ENCODE measurements around the gene E2F3. TPM values are rescaled to one million over a fixed set of nuclear protein-coding genes. Genes with fewer than 3 reads are reported as not detected.

The E2F3 gene
- total and polyA plus RNA-seq, 9 donors: 2.5 to 13.2 (median 8.7) TPM

- no peak overlapping the region for H3K4me3 ChIP-seq (ENCODE audit: low read length)
- peaks cover 6% of the 10 kb centered on the region for H3K36me3 ChIP-seq (ENCODE audit: control insufficient read depth, insufficient read depth, low read length)
- no peaks in the 10 kb centered on the region for H3K27me3 ChIP-seq (ENCODE audit: control insufficient read depth, insufficient read depth, low read length)
- no peaks in the 10 kb centered on the region for H3K9me3 ChIP-seq (replicated peaks; ENCODE audit: control insufficient read depth, low read depth, low read length)
- no peak for DNase-seq
- WGBS (ENCODE audit: insufficient coverage): 100% methylated on average over 1 of the region's 5 CpGs
- no peaks in the 10 kb centered on the region for H3K4me1 ChIP-seq (ENCODE audit: control insufficient read depth, insufficient read depth, low read length)
- H3K27ac ChIP-seq (ENCODE audit: low read length): no peak overlapping the region
These were observed 77.4 kb downstream of the E2F3 start for GRCh38 chr6:20479060-20479459.

- WGBS (ENCODE audit: insufficient coverage): 94% methylated on average over 7 of the region's 9 CpGs
- H3K27ac ChIP-seq (ENCODE audit: low read length): no peak overlapping the region
These were observed 77.8 kb downstream of the E2F3 start for GRCh38 chr6:20479526-20479925.

GRCh38 chr6:20481281-20481680 is 79.6 kb downstream of the E2F3 start:
- Histone ChIP-seq H3K27me3 (ENCODE audit: control insufficient read depth, insufficient read depth, low read length) (no peaks in the 10 kb centered on the region), H3K4me3 (ENCODE audit: low read length) (no peak overlapping the region), H3K4me1 (ENCODE audit: control insufficient read depth, insufficient read depth, low read length) (no peaks in the 10 kb centered on the region), H3K36me3 (ENCODE audit: control insufficient read depth, insufficient read depth, low read length) (peaks cover 6% of the 10 kb centered on the region), H3K27ac (ENCODE audit: low read length) (no peak overlapping the region), H3K9me3 (replicated peaks; ENCODE audit: control insufficient read depth, low read depth, low read length) (no peaks in the 10 kb centered on the region)
- no peak for DNase-seq
- WGBS (ENCODE audit: insufficient coverage): 36% methylated on average over 3 of the region's 8 CpGs

More at GRCh38 chr6:20479526-20479925, 77.8 kb downstream of the E2F3 start:
- H3K27me3 ChIP-seq (ENCODE audit: control insufficient read depth, insufficient read depth, low read length): no peaks in the 10 kb centered on the region
- H3K36me3 ChIP-seq (ENCODE audit: control insufficient read depth, insufficient read depth, low read length): peaks cover 6% of the 10 kb centered on the region
- no peaks in the 10 kb centered on the region for H3K9me3 ChIP-seq (replicated peaks; ENCODE audit: control insufficient read depth, low read depth, low read length)
- DNase-seq: no peak
- no peak overlapping the region for H3K4me3 ChIP-seq (ENCODE audit: low read length)
- H3K4me1 ChIP-seq (ENCODE audit: control insufficient read depth, insufficient read depth, low read length): no peaks in the 10 kb centered on the region

GRCh38 chr6:20483887-20484497 is 82.3 kb downstream of the E2F3 start:
- Histone ChIP-seq H3K4me1 (ENCODE audit: control insufficient read depth, insufficient read depth, low read length) (no peaks in the 10 kb centered on the region), H3K36me3 (ENCODE audit: control insufficient read depth, insufficient read depth, low read length) (peaks cover 12% of the 10 kb centered on the region), H3K9me3 (replicated peaks; ENCODE audit: control insufficient read depth, low read depth, low read length) (no peaks in the 10 kb centered on the region), H3K27me3 (ENCODE audit: control insufficient read depth, insufficient read depth, low read length) (no peaks in the 10 kb centered on the region), H3K4me3 (ENCODE audit: low read length) (no peak overlapping the region), H3K27ac (ENCODE audit: low read length) (no peak overlapping the region)
- peak; percentile 16 for DNase-seq
- WGBS (ENCODE audit: insufficient coverage): 73% methylated on average over 3 of the region's 5 CpGs

- Histone ChIP-seq H3K36me3 (ENCODE audit: control insufficient read depth, insufficient read depth, low read length) (peaks cover 22% of the 10 kb centered on the region), H3K9me3 (replicated peaks; ENCODE audit: control insufficient read depth, low read depth, low read length) (no peaks in the 10 kb centered on the region), H3K27ac (ENCODE audit: low read length) (no peak overlapping the region), H3K4me1 (ENCODE audit: control insufficient read depth, insufficient read depth, low read length) (no peaks in the 10 kb centered on the region), H3K4me3 (ENCODE audit: low read length) (no peak overlapping the region), H3K27me3 (ENCODE audit: control insufficient read depth, insufficient read depth, low read length) (no peaks in the 10 kb centered on the region)
- WGBS (ENCODE audit: insufficient coverage): 100% methylated on average over 1 of the region's 4 CpGs
- no peak for DNase-seq
These were observed 85.0 kb downstream of the E2F3 start for GRCh38 chr6:20486641-20487040.

GRCh38 chr6:20487669-20488375 is 86.1 kb downstream of the E2F3 start:
- 100% methylated on average over 1 of the region's 6 CpGs for WGBS (ENCODE audit: insufficient coverage)
- DNase-seq: no peak
- H3K27me3 ChIP-seq (ENCODE audit: control insufficient read depth, insufficient read depth, low read length): no peaks in the 10 kb centered on the region
- H3K27ac ChIP-seq (ENCODE audit: low read length): no peak overlapping the region
- H3K4me1 ChIP-seq (ENCODE audit: control insufficient read depth, insufficient read depth, low read length): no peaks in the 10 kb centered on the region
- H3K36me3 ChIP-seq (ENCODE audit: control insufficient read depth, insufficient read depth, low read length): peaks cover 22% of the 10 kb centered on the region
- no peaks in the 10 kb centered on the region for H3K9me3 ChIP-seq (replicated peaks; ENCODE audit: control insufficient read depth, low read depth, low read length)
- H3K4me3 ChIP-seq (ENCODE audit: low read length): no peak overlapping the region

- H3K4me1 ChIP-seq (ENCODE audit: control insufficient read depth, insufficient read depth, low read length): no peaks in the 10 kb centered on the region
- WGBS (ENCODE audit: insufficient coverage): no CpG with 5 or more reads among the region's 6 CpGs
- H3K27ac ChIP-seq (ENCODE audit: low read length): no peak overlapping the region
- no peaks in the 10 kb centered on the region for H3K27me3 ChIP-seq (ENCODE audit: control insufficient read depth, insufficient read depth, low read length)
- no peak overlapping the region for H3K4me3 ChIP-seq (ENCODE audit: low read length)
- no peaks in the 10 kb centered on the region for H3K9me3 ChIP-seq (replicated peaks; ENCODE audit: control insufficient read depth, low read depth, low read length)
- peaks cover 22% of the 10 kb centered on the region for H3K36me3 ChIP-seq (ENCODE audit: control insufficient read depth, insufficient read depth, low read length)
- no peak for DNase-seq
These were observed 88.9 kb downstream of the E2F3 start for GRCh38 chr6:20490591-20490990.

- no peaks in the 10 kb centered on the region for H3K27me3 ChIP-seq (ENCODE audit: control insufficient read depth, insufficient read depth, low read length)
- H3K4me3 ChIP-seq (ENCODE audit: low read length): no peak overlapping the region
- H3K9me3 ChIP-seq (replicated peaks; ENCODE audit: control insufficient read depth, low read depth, low read length): no peaks in the 10 kb centered on the region
- no peak for DNase-seq
- WGBS (ENCODE audit: insufficient coverage): no CpG with 5 or more reads among the region's 2 CpGs
- H3K27ac ChIP-seq (ENCODE audit: low read length): no peak overlapping the region
- peaks cover 22% of the 10 kb centered on the region for H3K36me3 ChIP-seq (ENCODE audit: control insufficient read depth, insufficient read depth, low read length)
- no peaks in the 10 kb centered on the region for H3K4me1 ChIP-seq (ENCODE audit: control insufficient read depth, insufficient read depth, low read length)
These were observed 90.4 kb downstream of the E2F3 start for GRCh38 chr6:20492099-20492498.

- Histone ChIP-seq H3K27ac (ENCODE audit: low read length) (no peak overlapping the region), H3K27me3 (ENCODE audit: control insufficient read depth, insufficient read depth, low read length) (no peaks in the 10 kb centered on the region), H3K4me3 (ENCODE audit: low read length) (no peak overlapping the region), H3K36me3 (ENCODE audit: control insufficient read depth, insufficient read depth, low read length) (no peaks in the 10 kb centered on the region), H3K4me1 (ENCODE audit: control insufficient read depth, insufficient read depth, low read length) (no peaks in the 10 kb centered on the region), H3K9me3 (replicated peaks; ENCODE audit: control insufficient read depth, low read depth, low read length) (no peaks in the 10 kb centered on the region)
- 63% methylated on average over 5 of the region's 8 CpGs for WGBS (ENCODE audit: insufficient coverage)
- DNase-seq: peak; percentile 43
These were observed 95.7 kb downstream of the E2F3 start for GRCh38 chr6:20497216-20498040.

GRCh38 chr6:20498041-20498385 is 96.3 kb downstream of the E2F3 start:
- WGBS (ENCODE audit: insufficient coverage): no CpG with 5 or more reads among the region's 2 CpGs
- no peaks in the 10 kb centered on the region for H3K4me1 ChIP-seq (ENCODE audit: control insufficient read depth, insufficient read depth, low read length)
- no peak overlapping the region for H3K4me3 ChIP-seq (ENCODE audit: low read length)
- no peak for DNase-seq
- H3K27me3 ChIP-seq (ENCODE audit: control insufficient read depth, insufficient read depth, low read length): no peaks in the 10 kb centered on the region
- H3K36me3 ChIP-seq (ENCODE audit: control insufficient read depth, insufficient read depth, low read length): no peaks in the 10 kb centered on the region
- H3K27ac ChIP-seq (ENCODE audit: low read length): no peak overlapping the region
- no peaks in the 10 kb centered on the region for H3K9me3 ChIP-seq (replicated peaks; ENCODE audit: control insufficient read depth, low read depth, low read length)
